Stimulated activated CD8-positive, alpha-beta memory T cell treated with anti-CD3 and anti-CD28 coated beads, Interleukin-7, amount 100 ng/mL, for 1 hour (primary cell): Measurements from ENCODE around the gene TUBA1C.
"Not testable (repeated sequence)": the region's sequence is repeated elsewhere in the genome, so short reads cannot be mapped to it uniquely, and the experiment has no call there.

Experiments
- DNase-seq, 2 donors: peaks; one replicate each; pipeline ENCODE4 v3.0.0-alpha.2; 2020; ENCODE audit warnings: low read depth in 2 of 2

The TUBA1C gene

GRCh38 chr12:49264873-49265792, at the start of gene TUBA1C:
TSS of gene TUBA1C (plus strand) at chr12:49265082. CDS start at chr12:49265182, 100 bp downstream.
- peak; percentile 65 to 75 for DNase-seq

GRCh38 chr12:49219417-49220026, 45.4 kb upstream of the TUBA1C start:
- no peak for DNase-seq

GRCh38 chr12:49220972-49221371, 43.9 kb upstream of the TUBA1C start:
- no peak for DNase-seq

DNA sequence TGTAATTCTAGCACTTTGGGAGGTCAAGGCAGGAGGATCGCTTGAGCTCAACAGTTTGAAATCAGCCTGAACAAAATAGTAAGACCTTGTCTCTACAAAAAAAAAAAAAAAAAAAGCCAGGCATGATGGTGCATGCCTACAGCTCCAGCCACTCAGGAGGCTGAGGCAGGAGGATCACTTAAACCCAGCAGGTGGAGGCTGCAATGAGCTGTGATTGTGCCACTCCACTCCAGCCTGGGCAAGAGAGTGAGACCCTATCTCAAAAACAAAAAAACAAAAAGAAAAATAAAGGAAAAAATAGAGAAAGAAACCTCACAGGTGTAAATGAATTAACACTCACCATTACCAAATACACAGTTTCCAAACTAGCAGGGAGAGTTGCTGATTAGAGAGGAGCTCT, 41.8 kb upstream of the TUBA1C start:
- DNase-seq = no peak

DNA sequence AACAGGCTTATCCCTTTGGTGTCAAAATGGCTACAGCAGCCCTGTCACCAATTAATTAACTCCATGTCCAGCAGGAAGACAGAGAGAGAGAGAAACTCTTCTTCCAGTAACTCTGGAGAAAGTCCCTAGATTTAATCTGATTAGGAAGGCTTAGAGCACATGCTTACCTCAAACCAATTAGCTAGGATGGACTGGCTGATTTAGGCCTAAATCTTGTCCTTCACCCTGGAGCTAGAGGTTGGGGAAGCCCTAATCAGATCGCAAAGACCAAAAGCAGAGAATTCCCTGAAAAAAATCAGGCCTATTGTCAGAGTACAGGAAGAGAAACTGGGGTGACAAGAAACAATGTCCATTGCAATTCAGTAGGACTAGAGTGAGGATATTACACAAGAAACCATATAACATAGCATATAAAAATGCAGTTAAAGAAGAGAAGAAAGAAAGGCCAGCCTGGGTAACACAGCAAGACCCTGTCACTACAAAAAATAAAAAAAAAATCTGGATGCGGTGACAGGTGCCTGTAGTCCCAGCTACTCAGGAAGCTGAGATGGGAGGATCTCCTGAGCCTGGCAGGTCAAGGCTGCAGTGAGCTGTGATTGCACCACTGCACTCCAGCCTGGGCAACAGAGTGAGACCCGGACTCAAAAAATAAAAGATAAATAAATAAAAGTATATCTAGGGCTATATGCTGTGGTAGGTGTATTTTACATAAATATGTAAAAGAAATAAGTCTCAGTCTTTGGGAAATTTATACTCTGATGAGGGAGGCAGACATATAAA, 41.1 kb upstream of the TUBA1C start:
- DNase-seq = no peak

- DNase-seq = no peak
These were observed 39.2 kb upstream of the TUBA1C start for GRCh38 chr12:49225576-49226166.

- no peak for DNase-seq
These were observed 37.2 kb upstream of the TUBA1C start for GRCh38 chr12:49227713-49228112.

GRCh38 chr12:49228653-49229052, 36.2 kb upstream of the TUBA1C start:
- no peak for DNase-seq

GRCh38 chr12:49230176-49230804, 34.6 kb upstream of the TUBA1C start:
- no peak for DNase-seq

GRCh38 chr12:49230805-49231194, 34.1 kb upstream of the TUBA1C start:
- DNase-seq = no peak

DNA sequence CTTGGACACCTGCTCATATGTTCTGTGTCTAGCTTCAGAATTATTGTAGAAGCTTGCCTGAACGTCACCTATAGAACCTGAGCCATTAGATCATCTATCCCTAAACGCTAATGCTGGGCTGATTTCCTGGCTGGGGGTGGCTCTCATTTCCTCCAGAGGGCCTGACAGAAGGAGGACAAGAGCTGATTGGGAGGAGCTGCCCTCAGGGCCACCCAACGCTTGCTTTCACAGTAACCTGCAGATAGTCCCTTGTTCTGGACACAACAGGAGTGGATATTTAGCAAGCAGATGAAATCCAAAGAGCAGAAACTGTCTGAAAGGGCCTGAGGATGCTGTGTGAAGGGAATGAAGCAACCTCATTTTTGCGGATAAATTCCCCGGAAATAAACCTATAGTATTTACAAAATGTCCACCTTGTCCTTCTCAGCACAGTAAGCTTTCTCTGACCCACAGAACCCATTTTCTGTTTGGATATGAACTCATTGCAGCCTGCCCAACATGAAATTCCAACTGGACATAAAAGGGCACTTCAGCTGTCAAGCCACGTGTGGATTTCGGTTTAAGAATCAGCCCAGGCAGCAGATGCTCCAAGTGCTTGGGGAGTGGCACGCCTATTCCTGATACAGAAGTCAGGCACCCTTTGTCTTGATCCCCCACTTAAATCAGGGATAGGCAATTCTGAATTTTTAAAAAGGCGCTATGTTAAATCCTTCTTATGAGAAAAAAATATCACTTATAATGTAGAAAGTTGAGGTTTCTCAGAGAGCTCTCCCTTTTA, 32.8 kb upstream of the TUBA1C start:
- DNase-seq = no peak

DNA sequence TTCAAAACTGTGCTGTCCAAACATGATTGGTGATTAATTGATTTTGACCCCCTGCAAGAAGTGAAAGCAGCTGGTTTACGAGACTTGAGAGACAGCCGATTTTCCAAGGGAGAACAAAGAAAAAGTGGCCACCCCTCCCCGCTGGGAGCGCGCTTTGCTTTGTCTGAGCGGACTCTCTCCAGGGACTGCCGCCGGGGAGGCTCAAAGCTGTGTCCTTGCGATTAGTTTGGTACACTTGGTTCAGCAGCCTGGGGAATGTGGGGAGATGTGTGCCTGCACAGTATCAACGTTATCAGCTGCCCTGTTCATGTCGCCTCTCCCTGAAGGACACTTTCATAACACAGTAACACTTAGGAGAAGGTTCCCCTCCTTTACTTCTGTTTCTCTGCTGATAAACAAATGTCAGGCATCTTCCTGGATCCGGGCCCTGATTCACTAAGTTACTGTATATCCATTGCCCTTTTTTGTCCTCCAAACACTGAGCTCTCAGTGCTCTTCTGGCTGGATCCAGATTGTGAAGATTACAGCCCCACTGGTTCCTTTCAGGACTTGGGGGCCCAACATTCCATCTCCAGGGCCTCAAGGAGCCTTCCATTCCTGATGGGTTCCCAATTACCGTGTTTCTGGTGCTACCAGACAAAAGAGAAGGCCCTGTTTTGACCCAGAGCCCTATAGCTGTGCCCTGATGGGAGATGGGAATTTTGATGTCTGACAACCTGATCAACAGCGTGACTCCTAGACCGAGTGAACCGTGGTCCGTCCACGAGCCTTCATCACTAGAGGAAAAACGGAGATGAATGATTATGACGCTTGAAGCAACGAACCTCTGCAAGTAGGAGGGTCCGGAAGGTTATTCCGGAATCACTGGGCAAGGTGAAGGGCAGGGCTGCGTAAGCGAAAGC, 31.7 kb upstream of the TUBA1C start:
- no peak for DNase-seq

DNA sequence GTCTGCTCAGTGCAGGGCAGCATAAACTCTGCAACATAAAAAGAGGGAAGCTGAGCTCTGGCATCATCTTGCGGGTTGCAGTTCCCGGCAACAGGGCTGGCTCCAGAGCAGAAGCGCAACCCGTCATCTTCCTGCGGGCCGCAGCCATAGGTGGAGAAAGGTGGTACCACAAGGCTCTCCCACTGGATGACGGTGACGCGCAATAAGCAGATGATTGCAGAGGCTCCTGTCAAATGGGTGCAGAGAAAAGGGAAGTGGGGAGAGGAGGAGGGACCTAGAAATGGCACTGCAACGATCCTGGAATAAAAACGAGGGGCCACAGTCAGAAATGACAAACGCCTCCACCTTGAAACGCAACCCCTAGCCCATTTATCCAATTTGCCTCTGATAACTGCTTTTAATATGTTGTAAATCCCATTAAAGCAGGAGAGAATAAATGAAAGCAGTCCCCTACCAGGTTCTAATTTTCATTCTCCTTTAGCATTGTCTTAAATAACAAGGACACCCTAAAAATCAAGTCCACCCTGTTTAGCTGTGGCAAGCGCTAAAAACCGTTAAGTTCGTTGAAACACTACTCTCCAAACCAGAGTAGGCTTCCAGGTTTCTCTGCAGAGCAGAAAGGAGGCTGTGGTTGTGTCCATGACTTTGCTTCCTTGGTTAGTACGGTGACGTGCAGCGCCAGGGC, 30.9 kb upstream of the TUBA1C start:
- DNase-seq = no peak

DNA sequence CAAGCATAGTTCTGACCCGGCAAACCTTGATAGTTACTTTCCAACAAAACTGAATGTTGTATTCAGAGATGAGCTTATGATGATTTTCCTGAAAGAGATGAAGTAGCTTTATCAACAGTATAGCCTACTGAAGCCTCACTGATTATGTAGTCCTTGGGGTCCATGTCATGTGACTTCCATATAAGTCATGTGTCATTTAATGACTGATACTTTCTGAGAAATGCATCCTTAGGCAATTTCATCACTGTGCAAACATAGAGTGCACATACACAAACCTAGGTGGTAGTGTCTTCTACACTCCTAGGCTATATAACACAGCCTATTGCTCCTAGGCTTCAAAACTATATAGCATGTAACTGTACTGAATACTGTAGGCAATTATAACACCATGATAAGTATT, 28.5 kb upstream of the TUBA1C start:
- no peak for DNase-seq

DNA sequence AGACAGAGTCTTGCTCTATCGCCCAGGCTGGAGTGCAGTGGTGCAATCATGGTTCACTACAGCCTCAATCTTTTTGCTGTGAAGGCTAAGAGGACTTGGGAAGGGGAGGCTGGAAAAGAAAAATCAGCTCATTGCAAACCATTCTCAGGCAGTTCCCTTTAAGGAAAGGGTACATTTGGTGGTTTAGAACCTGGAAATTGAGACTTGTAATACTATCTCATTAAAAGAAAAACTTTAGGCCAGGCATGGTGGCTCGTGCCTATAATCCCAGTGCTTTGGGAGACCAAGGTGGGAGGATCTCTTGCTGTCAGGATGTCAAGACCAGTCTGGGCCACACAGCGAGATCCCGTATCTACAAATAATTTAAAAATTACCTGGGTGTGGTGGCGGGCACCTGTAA, 21.3 kb upstream of the TUBA1C start:
- DNase-seq = no peak

- DNase-seq = no peak
These were observed 20.7 kb upstream of the TUBA1C start for GRCh38 chr12:49244176-49244575.

DNA sequence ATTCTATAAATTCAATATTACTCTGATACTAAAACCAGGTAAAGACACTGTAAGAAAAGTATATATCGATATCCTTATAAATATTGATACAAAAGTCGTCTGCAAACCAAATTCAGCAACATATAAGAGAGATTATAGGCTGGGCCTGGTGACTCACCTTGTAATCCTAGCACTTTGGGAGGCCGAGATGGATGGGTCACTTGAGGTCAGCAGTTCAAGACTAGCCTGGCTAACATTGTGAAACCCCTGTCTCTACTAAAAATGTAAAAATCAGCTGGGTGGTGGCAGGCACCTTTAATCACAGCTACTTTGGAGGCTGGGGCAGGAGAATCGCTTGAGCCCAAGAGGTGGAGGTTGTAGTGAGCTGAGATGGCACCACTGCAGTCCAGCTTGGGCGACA, 13.5 kb upstream of the TUBA1C start:
- no peak for DNase-seq

DNA sequence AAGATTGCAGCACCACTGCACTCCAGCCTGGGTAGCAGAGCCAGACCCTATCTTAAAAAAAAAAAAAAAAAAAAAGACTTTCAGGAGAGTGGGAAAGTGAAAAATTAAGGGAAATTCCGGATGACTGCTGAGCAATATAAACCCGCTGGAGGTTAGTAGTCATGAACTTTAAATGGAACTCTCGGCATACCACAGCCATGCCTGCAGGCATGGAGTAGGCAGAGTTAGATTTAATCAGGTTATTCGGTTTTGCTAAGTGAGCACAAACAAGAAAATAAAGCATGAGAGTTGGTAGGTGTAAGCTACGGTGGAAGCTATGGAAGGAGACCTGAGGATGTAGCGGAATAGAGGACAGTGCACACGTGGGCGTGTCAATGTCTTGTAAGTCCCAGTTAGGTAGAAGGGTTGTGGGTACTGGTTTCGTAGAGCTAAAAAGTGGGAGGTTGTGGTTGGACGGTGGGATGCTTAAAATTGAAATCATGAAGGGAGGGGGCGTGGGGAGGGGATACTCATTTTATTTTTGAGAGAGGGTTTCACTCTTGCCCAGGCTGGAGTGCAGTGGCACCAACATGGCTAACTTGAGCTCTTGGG, 11.8 kb upstream of the TUBA1C start:
- DNase-seq = no peak

GRCh38 chr12:49255456-49255855, 9.4 kb upstream of the TUBA1C start:
- not testable (repeated sequence) for DNase-seq
